ENCODE measurements around the gene PCCB.

- TF ChIP-seq CTCF (IDR thresholded peaks at IDR 0.05) (no peak), ZFX (IDR thresholded peaks at IDR 0.05; ENCODE audit: borderline replicate concordance) (no peak)
Measured at GRCh38 chr3:136291302-136291701, 41.2 kb downstream of the PCCB start.

Data from 22Rv1 (cell line).